Measurements from ENCODE around the gene APRT.

Gene APRT

DNA sequence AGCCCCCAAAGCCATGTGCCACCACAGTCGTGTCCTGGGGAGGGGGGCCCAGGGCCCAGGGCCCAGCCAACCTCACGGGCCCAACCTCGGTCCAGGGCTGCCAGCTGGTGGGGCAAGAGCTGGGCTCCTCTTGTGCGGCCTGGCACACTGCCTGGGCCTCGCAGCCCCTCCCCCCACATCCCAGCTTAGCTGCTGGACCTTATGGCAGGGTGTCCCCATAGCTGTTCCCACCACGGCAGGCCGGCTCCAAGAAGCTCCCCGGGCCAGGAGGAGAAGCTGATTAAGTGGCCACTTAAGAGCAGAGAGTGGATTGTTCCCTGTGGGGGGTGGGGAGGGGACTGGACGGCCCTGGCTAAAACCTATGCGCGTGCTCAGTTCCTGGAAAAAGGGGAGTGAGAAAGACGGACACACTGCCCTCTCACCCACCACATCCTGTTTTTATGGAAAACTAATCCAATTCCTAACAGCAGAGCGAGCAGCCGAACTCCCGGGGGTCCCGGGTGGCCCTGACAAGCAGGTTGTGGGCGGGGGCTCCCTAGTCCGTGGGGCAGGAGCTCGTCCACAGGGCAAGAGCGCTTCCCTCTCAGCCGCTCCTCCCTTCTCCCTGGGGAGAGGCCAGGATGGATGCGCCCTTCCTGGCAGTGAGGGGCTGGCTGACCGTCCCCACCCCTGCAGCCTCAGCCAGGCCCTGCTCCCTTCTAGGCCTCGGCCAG is 43.5 kb downstream of the APRT start:
- Histone ChIP-seq H3K27me3 (ENCODE audit: insufficient read depth, poor library complexity, severe bottlenecking) (no peaks in the 10 kb centered on the region), H3K4me3 (replicated peaks; ENCODE audit: insufficient read depth, low read length) (no peak overlapping the region), H3K27ac (replicated peaks) (no peak overlapping the region)
- TF ChIP-seq REST (IDR thresholded peaks at IDR 0.05; ENCODE audit: insufficient replicate concordance, low read depth): no peak
- no peak for TF ChIP-seq CTCF (IDR thresholded peaks at IDR 0.05; ENCODE audit: insufficient read depth, low read length)
- TF ChIP-seq GABPA (IDR thresholded peaks at IDR 0.05; ENCODE audit: low read depth): no peak
- TF ChIP-seq POLR2AphosphoS5 (IDR thresholded peaks at IDR 0.05; ENCODE audit: low read depth): no peak
- TF ChIP-seq SPI1 (IDR thresholded peaks at IDR 0.05; ENCODE audit: borderline replicate concordance, low read depth): no peak
- no peak for DNase-seq (ENCODE audit: low read depth in 1 of 2, low spot score in 1 of 2)

GRCh38 chr16:88767546-88768070 is 44.1 kb downstream of the APRT start:
- Histone ChIP-seq H3K27ac (replicated peaks) (no peak overlapping the region), H3K27me3 (ENCODE audit: insufficient read depth, poor library complexity, severe bottlenecking) (no peaks in the 10 kb centered on the region), H3K4me3 (replicated peaks; ENCODE audit: insufficient read depth, low read length) (no peak overlapping the region)
- no peak for DNase-seq (ENCODE audit: low read depth in 1 of 2, low spot score in 1 of 2)
- TF ChIP-seq SPI1 (IDR thresholded peaks at IDR 0.05; ENCODE audit: borderline replicate concordance, low read depth) (no peak), REST (IDR thresholded peaks at IDR 0.05; ENCODE audit: insufficient replicate concordance, low read depth) (no peak), GABPA (IDR thresholded peaks at IDR 0.05; ENCODE audit: low read depth) (no peak), CTCF (IDR thresholded peaks at IDR 0.05; ENCODE audit: insufficient read depth, low read length) (no peak), POLR2AphosphoS5 (IDR thresholded peaks at IDR 0.05; ENCODE audit: low read depth) (no peak)

DNA sequence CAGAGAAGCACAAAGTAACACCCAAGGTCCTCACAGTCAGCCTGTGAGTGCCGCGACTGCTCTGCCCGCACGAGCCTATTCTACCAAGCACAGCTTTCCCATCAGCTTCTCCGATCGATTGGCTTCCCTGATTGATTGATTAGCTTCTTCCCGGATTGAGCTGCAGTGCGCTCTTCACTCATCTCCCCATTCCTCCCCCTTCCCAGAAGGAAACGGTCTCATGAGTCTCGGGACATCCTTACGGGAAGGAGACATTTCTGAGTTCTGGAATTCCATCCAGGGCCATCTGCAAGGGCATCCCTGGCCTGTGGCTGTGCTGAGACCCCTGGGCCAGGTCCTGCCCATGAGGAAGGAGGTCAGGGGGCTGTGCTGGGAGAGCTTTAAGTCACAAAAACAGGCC is 44.8 kb downstream of the APRT start:
- Histone ChIP-seq H3K27ac (replicated peaks) (no peak overlapping the region), H3K27me3 (ENCODE audit: insufficient read depth, poor library complexity, severe bottlenecking) (no peaks in the 10 kb centered on the region), H3K4me3 (replicated peaks; ENCODE audit: insufficient read depth, low read length) (no peak overlapping the region)
- DNase-seq (ENCODE audit: low read depth in 1 of 2, low spot score in 1 of 2): no peak
- no peak for TF ChIP-seq SPI1 (IDR thresholded peaks at IDR 0.05; ENCODE audit: borderline replicate concordance, low read depth)
- no peak for TF ChIP-seq REST (IDR thresholded peaks at IDR 0.05; ENCODE audit: insufficient replicate concordance, low read depth)
- no peak for TF ChIP-seq CTCF (IDR thresholded peaks at IDR 0.05; ENCODE audit: insufficient read depth, low read length)
- TF ChIP-seq POLR2AphosphoS5 (IDR thresholded peaks at IDR 0.05; ENCODE audit: low read depth): no peak
- no peak for TF ChIP-seq GABPA (IDR thresholded peaks at IDR 0.05; ENCODE audit: low read depth)
